ENCODE results near the gene PRKAG2. TPM values are rescaled to one million over a fixed set of nuclear protein-coding genes. Genes with fewer than 3 reads are reported as not detected.

Gene PRKAG2
- total and polyA plus RNA-seq, 8 donors = 7.4 to 16.7 (median 9.2) TPM

DNA sequence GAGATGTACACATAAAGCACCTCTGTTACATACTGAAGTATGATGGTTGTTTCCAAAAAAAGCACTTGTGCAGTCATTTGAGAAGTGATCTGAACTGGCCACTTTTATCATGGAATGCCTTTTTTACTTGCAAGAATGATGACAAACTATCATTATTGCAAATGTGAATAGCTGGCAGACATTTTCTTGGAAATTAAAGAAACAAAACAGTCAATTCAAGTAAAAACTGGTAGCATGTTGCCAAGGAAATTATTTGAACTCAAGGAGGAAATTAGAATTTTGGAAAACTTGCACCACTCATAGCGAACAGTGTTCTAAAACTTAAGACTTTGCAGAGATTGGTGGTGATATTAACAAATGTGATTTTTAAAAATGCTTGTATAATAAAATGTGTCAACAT is 363.8 kb downstream of the PRKAG2 start:
- Histone ChIP-seq H3K9me3 (peaks cover 0 to 2% (median 0%) of the 10 kb centered on the region in 4 donors), H3K4me1 (peaks cover 10 to 38% (median 13%) of the 10 kb centered on the region in 3 donors), H3K4me3 (no peak overlapping the region), H3K27ac (no peak overlapping the region), H3K36me3 (no peaks in the 10 kb centered on the region), H3K27me3 (no peaks in the 10 kb centered on the region)
- ATAC-seq = no peak
- intact Hi-C loops (cut with DNase I) = no loop called here
- DNase-seq = no peak
- 94 to 99% methylated on average over 1 of the region's 1 CpG for WGBS, 2 donors
- TF ChIP-seq, protein P1, sequence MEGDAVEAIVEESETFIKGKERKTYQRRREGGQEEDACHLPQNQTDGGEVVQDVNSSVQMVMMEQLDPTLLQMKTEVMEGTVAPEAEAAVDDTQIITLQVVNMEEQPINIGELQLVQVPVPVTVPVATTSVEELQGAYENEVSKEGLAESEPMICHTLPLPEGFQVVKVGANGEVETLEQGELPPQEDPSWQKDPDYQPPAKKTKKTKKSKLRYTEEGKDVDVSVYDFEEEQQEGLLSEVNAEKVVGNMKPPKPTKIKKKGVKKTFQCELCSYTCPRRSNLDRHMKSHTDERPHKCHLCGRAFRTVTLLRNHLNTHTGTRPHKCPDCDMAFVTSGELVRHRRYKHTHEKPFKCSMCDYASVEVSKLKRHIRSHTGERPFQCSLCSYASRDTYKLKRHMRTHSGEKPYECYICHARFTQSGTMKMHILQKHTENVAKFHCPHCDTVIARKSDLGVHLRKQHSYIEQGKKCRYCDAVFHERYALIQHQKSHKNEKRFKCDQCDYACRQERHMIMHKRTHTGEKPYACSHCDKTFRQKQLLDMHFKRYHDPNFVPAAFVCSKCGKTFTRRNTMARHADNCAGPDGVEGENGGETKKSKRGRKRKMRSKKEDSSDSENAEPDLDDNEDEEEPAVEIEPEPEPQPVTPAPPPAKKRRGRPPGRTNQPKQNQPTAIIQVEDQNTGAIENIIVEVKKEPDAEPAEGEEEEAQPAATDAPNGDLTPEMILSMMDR (IDR thresholded peaks at IDR 0.05) = no peak
- no peak for FAIRE-seq

DNA sequence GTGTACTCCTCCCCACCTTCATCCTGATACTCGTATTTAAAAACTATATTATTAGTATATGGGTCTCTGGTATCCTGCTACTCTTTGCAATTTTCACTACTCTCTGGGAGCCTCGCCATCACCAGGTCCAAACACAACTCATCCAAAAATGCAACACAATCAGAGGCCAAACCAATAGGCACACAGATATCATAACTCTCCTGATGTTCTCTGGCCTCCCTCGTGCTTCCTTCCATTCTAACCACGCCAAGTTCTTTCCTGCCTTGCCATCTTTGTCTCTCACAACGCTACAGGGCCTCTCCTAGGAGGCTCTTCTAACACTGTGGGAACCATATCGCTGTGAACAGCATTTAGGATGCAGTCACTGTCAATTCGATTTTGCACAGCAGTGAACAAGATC is 364.6 kb downstream of the PRKAG2 start:
- intact Hi-C loops (cut with DNase I) = no loop called here
- FAIRE-seq = no peak
- TF ChIP-seq, protein P1 (IDR thresholded peaks at IDR 0.05) = no peak
- Histone ChIP-seq H3K4me1 (peaks cover 10 to 34% (median 13%) of the 10 kb centered on the region in 3 donors), H3K27me3 (no peaks in the 10 kb centered on the region), H3K9me3 (peaks cover 0 to 2% (median 0%) of the 10 kb centered on the region in 4 donors), H3K4me3 (no peak overlapping the region), H3K36me3 (no peaks in the 10 kb centered on the region), H3K27ac (no peak overlapping the region)
- 70 to 76% methylated on average over 7 of the region's 7 CpGs for WGBS, 2 donors
- no peak for DNase-seq
- ATAC-seq = no peak

DNA sequence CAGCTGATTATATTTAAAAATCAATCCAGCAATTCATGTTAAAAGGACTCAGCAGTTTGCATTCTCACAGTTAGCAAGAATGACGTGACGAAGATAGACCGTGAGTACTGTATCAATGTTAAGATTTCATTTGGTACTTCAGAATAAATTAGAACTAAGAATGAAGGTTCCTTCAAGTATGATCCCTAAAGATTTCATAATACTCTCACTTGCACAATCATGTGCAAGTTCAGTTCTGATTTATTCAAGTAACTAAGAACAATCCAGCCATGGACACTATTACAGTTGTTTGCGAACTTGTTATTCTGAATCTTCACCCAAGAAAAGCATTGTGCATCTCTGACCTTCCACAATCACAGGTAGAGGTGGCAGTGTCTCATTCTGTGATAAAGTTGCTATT is 365.0 kb downstream of the PRKAG2 start:
- no peak overlapping the region for H3K4me3 ChIP-seq
- ATAC-seq (no peak), FAIRE-seq (no peak), DNase-seq (no peak)
- H3K27ac ChIP-seq = no peak overlapping the region
- H3K4me1 ChIP-seq = peaks cover 10 to 31% (median 13%) of the 10 kb centered on the region in 3 donors
- intact Hi-C loops (cut with DNase I) = no loop called here
- TF ChIP-seq, protein P1 (IDR thresholded peaks at IDR 0.05) = no peak
- 73 to 76% methylated on average over 4 of the region's 4 CpGs for WGBS, 2 donors
- H3K36me3 ChIP-seq = no peaks in the 10 kb centered on the region
- H3K27me3 ChIP-seq = no peaks in the 10 kb centered on the region
- H3K9me3 ChIP-seq = peaks cover 0 to 2% (median 0%) of the 10 kb centered on the region in 4 donors

DNA sequence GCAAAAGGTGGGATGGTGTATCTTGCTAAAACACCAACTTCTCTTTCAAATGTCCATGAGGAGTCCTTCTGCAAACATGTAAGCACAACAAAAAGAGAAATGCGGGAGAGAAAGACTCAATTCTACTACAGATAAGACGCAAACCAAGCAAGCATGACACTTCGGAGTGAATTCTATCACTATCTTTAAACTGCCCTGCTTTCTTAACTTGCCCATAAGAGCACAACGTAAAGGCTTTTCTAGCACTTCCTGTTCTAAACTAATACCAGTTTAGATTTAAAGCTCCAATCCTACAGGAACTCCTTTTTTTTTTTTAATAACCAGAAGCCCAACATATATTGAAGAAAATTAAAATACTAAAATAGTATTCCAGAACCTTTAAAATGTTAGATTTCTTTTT is 365.6 kb downstream of the PRKAG2 start:
- intact Hi-C loops (cut with DNase I) = no loop called here
- TF ChIP-seq, protein P1 (IDR thresholded peaks at IDR 0.05) = no peak
- 83 to 84% methylated on average over 4 of the region's 4 CpGs for WGBS, 2 donors
- Histone ChIP-seq H3K4me3 (no peak overlapping the region), H3K27me3 (no peaks in the 10 kb centered on the region), H3K27ac (no peak overlapping the region), H3K36me3 (no peaks in the 10 kb centered on the region), H3K4me1 (peaks cover 10 to 25% (median 13%) of the 10 kb centered on the region in 3 donors), H3K9me3 (peaks cover 0 to 2% (median 0%) of the 10 kb centered on the region in 4 donors)
- no peak for ATAC-seq
- no peak for DNase-seq
- FAIRE-seq = no peak

DNA sequence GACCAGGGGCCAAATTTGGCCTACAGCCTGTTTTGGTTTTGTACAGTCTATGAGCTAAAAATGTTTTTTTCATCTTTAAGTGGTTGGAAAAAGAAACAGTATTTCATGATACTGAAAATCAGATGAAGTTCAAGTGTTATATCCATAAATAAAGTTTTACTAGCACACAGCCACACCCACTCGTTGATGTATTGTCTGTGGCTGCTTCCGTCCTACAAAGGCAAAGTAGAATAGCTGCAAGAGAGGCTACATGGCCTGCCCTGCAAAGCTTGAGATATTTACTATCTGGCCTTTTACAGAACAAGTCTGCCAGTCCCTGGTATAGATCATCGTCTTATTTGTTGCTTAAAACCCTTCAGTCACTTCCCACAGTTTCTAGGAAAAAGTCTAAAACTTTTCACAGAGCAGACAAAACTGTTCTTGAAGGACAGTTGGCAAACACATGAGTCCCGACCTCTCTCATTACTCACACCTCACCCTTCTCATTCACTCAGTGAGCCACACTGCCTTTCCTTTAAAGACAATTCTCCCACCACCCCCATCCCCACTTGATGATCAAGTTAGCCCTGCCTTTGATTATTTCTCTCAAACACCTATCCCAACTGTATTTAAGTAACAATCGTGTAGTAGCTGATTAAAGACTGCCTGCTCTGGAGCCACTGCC is 367.1 kb downstream of the PRKAG2 start:
- Histone ChIP-seq H3K27ac (no peak overlapping the region), H3K9me3 (peaks cover 0 to 2% (median 0%) of the 10 kb centered on the region in 4 donors), H3K4me1 (peaks cover 10 to 17% (median 10%) of the 10 kb centered on the region in 3 donors), H3K4me3 (no peak overlapping the region), H3K36me3 (no peaks in the 10 kb centered on the region), H3K27me3 (no peaks in the 10 kb centered on the region)
- no peak for DNase-seq
- intact Hi-C loops (cut with DNase I) = no loop called here
- FAIRE-seq = no peak
- 69 to 72% methylated on average over 5 of the region's 5 CpGs for WGBS, 2 donors
- TF ChIP-seq, protein P1 (IDR thresholded peaks at IDR 0.05) = no peak
- no peak for ATAC-seq
